ENCODE results near the gene UQCR10.

- TF ChIP-seq CTCF (IDR thresholded peaks at IDR 0.05; ENCODE audit: insufficient read depth, low read length) (no peak), REST (IDR thresholded peaks at IDR 0.05; ENCODE audit: insufficient replicate concordance, low read depth) (no peak), POLR2AphosphoS5 (IDR thresholded peaks at IDR 0.05; ENCODE audit: low read depth) (no peak), GABPA (IDR thresholded peaks at IDR 0.05; ENCODE audit: low read depth) (no peak)
Measured at GRCh38 chr22:29733362-29734201, 33.6 kb upstream of the UQCR10 start.
